ENCODE results near the gene TCAIM. TPM values are rescaled to one million over a fixed set of nuclear protein-coding genes. Genes with fewer than 3 reads are reported as not detected.

The TCAIM gene
- total RNA-seq, 4 donors from 2014 or later: 15.5 to 26.9 (median 22.7) TPM

DNA sequence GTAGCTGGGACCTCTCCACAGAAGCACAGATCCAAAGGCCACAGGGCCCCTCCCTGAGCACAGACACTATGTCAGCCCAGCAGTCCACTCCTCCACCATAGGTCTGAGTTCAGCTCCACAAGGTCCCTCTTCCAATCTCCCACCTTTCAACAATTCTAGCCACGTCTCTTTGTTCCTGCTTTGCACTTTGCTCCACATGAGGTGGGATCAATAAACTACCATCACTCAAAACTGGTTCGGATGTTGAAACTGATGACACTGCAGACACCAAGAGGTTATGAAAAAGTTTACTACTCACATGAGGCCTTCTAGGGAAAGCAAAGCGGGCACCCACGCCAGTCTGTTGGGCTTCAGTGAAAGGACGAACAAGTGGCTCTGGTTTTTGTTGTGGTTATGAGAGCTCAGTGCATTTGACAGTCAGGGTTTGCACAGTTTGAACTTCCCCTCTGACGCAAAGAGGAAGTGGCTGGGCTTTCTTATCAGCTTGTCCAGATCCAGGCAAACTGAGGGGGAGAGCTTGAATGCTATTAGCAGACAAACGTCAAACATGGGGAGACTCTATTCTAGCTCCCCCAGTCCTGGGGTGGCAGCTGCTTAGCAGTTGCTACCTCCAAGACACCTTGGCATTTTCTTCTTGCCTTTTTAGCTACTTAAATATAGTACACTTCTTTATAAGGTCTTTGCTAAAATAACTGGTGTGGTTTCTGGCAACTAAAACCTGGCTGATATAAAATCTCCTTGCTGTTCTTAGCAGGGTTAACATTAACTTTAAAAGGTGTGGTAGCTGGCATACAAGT, 101.1 kb downstream of the TCAIM start:
- peak; percentile 49 to 54 for DNase-seq
- Histone ChIP-seq H3K36me3 (peaks cover 0 to 4% of the 10 kb centered on the region in 2 donors), H3K27ac (peak overlapping the region; percentile 75 to 85 (median 79)), H3K4me3 (peak overlapping the region in 2 of 4 donors; percentile 16 to 34), H3K4me1 (peaks cover 0 to 9% of the 10 kb centered on the region in 2 donors), H3K9me3 (no peaks in the 10 kb centered on the region), H3K27me3 (no peaks in the 10 kb centered on the region)
- TF ChIP-seq POLR2A (IDR thresholded peaks at IDR 0.05): peak; percentile 29 to 38
- TF ChIP-seq, protein P1, sequence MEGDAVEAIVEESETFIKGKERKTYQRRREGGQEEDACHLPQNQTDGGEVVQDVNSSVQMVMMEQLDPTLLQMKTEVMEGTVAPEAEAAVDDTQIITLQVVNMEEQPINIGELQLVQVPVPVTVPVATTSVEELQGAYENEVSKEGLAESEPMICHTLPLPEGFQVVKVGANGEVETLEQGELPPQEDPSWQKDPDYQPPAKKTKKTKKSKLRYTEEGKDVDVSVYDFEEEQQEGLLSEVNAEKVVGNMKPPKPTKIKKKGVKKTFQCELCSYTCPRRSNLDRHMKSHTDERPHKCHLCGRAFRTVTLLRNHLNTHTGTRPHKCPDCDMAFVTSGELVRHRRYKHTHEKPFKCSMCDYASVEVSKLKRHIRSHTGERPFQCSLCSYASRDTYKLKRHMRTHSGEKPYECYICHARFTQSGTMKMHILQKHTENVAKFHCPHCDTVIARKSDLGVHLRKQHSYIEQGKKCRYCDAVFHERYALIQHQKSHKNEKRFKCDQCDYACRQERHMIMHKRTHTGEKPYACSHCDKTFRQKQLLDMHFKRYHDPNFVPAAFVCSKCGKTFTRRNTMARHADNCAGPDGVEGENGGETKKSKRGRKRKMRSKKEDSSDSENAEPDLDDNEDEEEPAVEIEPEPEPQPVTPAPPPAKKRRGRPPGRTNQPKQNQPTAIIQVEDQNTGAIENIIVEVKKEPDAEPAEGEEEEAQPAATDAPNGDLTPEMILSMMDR (IDR thresholded peaks at IDR 0.05 in 4 of 5, conservative IDR thresholded peaks at IDR 0.05 in 1 of 5): no peak
- in situ Hi-C loops (cut with MboI; ENCODE audit: low sequenced_read_pairs in 4 of 4): no loop called here
- intact Hi-C loops (cut with DNase I; ENCODE audit: low total_unique reads): loop anchor here (5.0 kb wide), 1 partner anchor 102 kb away; the partner anchor contains the start of gene TCAIM
- peak; percentile 78 to 83 for ATAC-seq

DNA sequence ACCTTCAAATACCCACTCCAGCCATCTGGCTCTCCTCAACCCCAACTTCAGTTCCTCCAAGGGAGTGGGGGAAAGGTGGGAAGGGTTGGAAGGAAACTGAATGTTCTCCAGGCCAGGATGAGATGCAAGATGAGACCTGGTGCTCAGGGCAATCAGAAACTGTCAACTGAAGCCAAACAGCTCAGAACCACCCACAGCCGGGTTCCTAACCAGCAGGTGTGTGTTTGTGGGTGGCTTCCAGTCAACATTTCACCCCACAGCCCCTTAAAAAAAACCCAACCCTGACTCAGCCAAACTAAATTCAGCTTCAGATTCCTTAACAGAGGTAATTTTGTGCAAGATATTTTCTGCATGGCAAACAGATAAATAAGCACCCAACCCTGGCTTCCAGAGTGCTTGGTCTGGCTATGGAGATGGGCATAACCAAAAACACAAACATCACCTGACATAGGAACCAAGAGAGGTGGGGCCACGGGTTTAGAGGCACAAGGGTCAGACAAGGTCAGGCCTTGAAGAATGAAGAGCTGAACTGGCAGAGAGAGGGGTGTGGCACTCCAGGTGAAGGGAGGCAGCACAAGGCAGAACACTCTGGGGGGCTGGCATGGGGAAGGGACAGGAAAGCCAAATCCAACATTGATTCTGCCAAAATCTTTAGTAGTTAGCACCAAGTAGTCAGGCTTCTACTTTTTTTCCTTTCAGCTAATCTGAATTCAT, 104.2 kb downstream of the TCAIM start:
- ATAC-seq (no peak), DNase-seq (no peak)
- no peaks in the 10 kb centered on the region for H3K27me3 ChIP-seq
- TF ChIP-seq POLR2A (IDR thresholded peaks at IDR 0.05): no peak
- TF ChIP-seq, protein P1 (IDR thresholded peaks at IDR 0.05 in 4 of 5, conservative IDR thresholded peaks at IDR 0.05 in 1 of 5): no peak
- H3K27ac ChIP-seq: no peak overlapping the region
- in situ Hi-C loops (cut with MboI; ENCODE audit: low sequenced_read_pairs in 4 of 4) (no loop called here), intact Hi-C loops (cut with DNase I; ENCODE audit: low total_unique reads) (loop anchor here (5.0 kb wide), 1 partner anchor 105 kb away; the partner anchor contains the start of gene TCAIM)
- H3K9me3 ChIP-seq: no peaks in the 10 kb centered on the region
- no peak overlapping the region for H3K4me3 ChIP-seq
- peaks cover 0 to 9% of the 10 kb centered on the region in 2 donors for H3K4me1 ChIP-seq
- peaks cover 0 to 34% of the 10 kb centered on the region in 2 donors for H3K36me3 ChIP-seq

DNA sequence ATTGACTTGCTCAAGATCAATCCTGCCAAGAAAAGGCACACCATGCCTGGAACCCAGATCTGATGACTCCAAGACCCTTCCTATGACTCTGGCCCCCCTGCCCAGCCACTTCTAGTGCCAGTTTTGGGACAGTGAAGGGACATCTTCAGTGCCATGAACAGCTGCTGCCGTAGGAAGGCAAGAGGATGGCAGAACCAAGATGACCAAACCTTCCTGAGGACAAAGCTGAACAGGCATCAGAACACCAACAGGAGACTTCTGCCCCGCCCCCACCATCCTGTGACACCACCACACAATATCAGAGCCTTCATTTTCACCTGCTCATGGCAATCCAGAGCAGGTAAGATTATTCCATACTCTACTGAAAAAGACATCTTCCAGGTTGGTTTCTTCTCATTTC, 105.9 kb downstream of the TCAIM start:
- Histone ChIP-seq H3K4me3 (no peak overlapping the region), H3K4me1 (peaks cover 0 to 9% of the 10 kb centered on the region in 2 donors), H3K9me3 (no peaks in the 10 kb centered on the region), H3K27me3 (no peaks in the 10 kb centered on the region), H3K27ac (no peak overlapping the region), H3K36me3 (peaks cover 0 to 51% of the 10 kb centered on the region in 2 donors)
- intact Hi-C loops (cut with DNase I; ENCODE audit: low total_unique reads): loop anchor here (5.0 kb wide), 1 partner anchor 107 kb away; the partner anchor contains the start of gene TCAIM
- no peak for DNase-seq
- in situ Hi-C loops (cut with MboI; ENCODE audit: low sequenced_read_pairs in 4 of 4): no loop called here
- TF ChIP-seq, protein P1 (IDR thresholded peaks at IDR 0.05 in 4 of 5, conservative IDR thresholded peaks at IDR 0.05 in 1 of 5): no peak
- no peak for TF ChIP-seq POLR2A (IDR thresholded peaks at IDR 0.05)
- no peak for ATAC-seq

DNA sequence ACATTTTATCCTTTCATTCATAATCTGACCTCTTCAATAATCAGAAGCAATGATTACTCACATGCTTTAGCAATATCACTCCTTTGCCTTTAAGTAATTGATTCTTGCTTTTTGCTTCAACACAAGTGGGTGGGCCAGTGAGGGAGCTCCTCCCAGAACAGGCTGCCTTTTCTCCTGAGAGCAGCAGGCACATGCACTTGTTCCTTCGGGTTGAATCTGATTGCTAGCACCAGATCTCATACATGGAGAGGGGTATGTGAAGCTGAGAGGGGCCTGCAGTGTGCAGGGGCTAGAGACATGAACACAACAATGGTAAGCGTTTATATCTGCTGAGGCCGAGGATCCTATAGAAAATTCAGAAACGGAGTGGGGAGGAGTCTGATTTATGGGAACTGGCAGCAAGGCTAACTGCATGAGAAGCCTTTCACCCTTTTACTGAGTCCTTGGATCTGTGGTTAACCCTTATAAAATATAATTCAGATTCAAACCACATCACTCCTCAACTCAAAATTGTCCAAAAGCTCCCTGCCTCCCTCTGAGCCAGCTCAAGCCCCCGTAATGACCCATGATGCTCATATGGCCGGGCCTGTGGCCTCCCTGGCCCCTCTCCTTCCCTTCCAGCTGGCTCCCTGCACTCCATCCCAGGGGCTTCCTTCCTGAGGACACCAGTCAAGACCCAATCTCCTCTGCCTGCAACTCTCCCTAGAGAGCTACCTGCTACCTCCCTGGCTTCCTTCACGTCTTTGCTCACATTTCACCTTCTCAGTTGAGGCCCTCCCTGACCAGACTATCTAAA, 106.5 kb downstream of the TCAIM start:
- H3K27ac ChIP-seq: no peak overlapping the region
- H3K36me3 ChIP-seq: peaks cover 0 to 57% of the 10 kb centered on the region in 2 donors
- ATAC-seq (no peak), DNase-seq (no peak)
- intact Hi-C loops (cut with DNase I; ENCODE audit: low total_unique reads): loop anchor here (5.0 kb wide), 1 partner anchor 108 kb away; the partner anchor contains the start of gene TCAIM
- no peak for TF ChIP-seq POLR2A (IDR thresholded peaks at IDR 0.05)
- TF ChIP-seq, protein P1 (IDR thresholded peaks at IDR 0.05 in 4 of 5, conservative IDR thresholded peaks at IDR 0.05 in 1 of 5): no peak
- H3K27me3 ChIP-seq: no peaks in the 10 kb centered on the region
- in situ Hi-C loops (cut with MboI; ENCODE audit: low sequenced_read_pairs in 4 of 4): no loop called here
- H3K4me1 ChIP-seq: peaks cover 0 to 7% of the 10 kb centered on the region in 2 donors
- H3K9me3 ChIP-seq: no peaks in the 10 kb centered on the region
- no peak overlapping the region for H3K4me3 ChIP-seq
